HepG2 (cell line): ENCODE data around the gene TMC8. TPM values are rescaled to one million over a fixed set of nuclear protein-coding genes. Genes with fewer than 3 reads are reported as not detected.

ENCODE experiments used
- ARID2 ChIP-seq: sonication (generic); formaldehyde crosslinking; IDR thresholded peaks from 2 replicates; pipeline ENCODE4 v1.8.1; 2022; ENCODE audit warnings: mild to moderate bottlenecking, missing genetic modification reagents, borderline replicate concordance
- FOXA3 ChIP-seq: IDR thresholded peaks from 2 replicates; pipeline ENCODE4 v1.6.1; 2016; ENCODE audit warnings: missing genetic modification reagents, missing compliant biosample characterization
- GATAD1 ChIP-seq: IDR thresholded peaks from 2 replicates; pipeline ENCODE4 v1.6.1; 2016; ENCODE audit warnings: missing genetic modification reagents, missing compliant biosample characterization
- IKZF1 ChIP-seq: fragments of 450-650 bp; IDR thresholded peaks from 2 replicates; pipeline ENCODE4 v1.7.1; 2016
- KLF11 ChIP-seq: IDR thresholded peaks from 2 replicates; pipeline ENCODE4 v1.6.1; 2016; ENCODE audit warnings: missing compliant biosample characterization
- MAFK ChIP-seq, 2 experiments: IDR thresholded peaks in 1 of 2; conservative IDR thresholded peaks in 1 of 2; 2 replicates each; pipeline ENCODE4 v1.6.1; 2011; ENCODE audit warnings: improper control_type of control experiment in 2 of 2, low read length in 2 of 2
- MED8 ChIP-seq: sonication (generic); formaldehyde crosslinking; IDR thresholded peaks from 2 replicates; pipeline ENCODE4 v1.8.1; 2023; ENCODE audit warnings: mild to moderate bottlenecking, missing genetic modification reagents; ENCODE audit not compliant: insufficient replicate concordance
- NR2F6 ChIP-seq, 2 experiments: IDR thresholded peaks; 2 replicates each; pipeline ENCODE4 v1.6.1; 2016; ENCODE audit warnings: antibody characterized with exemption in 1 of 2, mild to moderate bottlenecking in 1 of 2
- TSC22D2 ChIP-seq: sonication (generic); formaldehyde crosslinking; IDR thresholded peaks from 2 replicates; pipeline ENCODE4 v1.5.1; 2020; ENCODE audit warnings: missing genetic modification reagents, mild to moderate bottlenecking, borderline replicate concordance
- ZBTB38 ChIP-seq: sonication (generic); formaldehyde crosslinking; IDR thresholded peaks from 2 replicates; pipeline ENCODE4 v1.5.1; 2020; ENCODE audit warnings: mild to moderate bottlenecking, missing genetic modification reagents
- ZC3H4 ChIP-seq: sonication (generic); formaldehyde crosslinking; IDR thresholded peaks from 2 replicates; pipeline ENCODE4 v1.4.0; 2020; ENCODE audit warnings: missing genetic modification reagents, borderline replicate concordance
- ZFAT ChIP-seq: sonication (generic); formaldehyde crosslinking; conservative IDR thresholded peaks from 2 replicates; pipeline ENCODE4 v1.8.1; 2023; ENCODE audit warnings: missing genetic modification reagents, inconsistent platforms
- ZNF205 ChIP-seq: IDR thresholded peaks from 2 replicates; pipeline ENCODE4 v1.6.1; 2018; ENCODE audit warnings: missing biosample characterization, missing genetic modification reagents
- ZNF282 ChIP-seq: fragments of 450-650 bp; IDR thresholded peaks from 2 replicates; pipeline ENCODE4 v1.6.1; 2018; ENCODE audit not compliant: partially characterized antibody
- ZNF33A ChIP-seq: sonication (generic); formaldehyde crosslinking; IDR thresholded peaks from 2 replicates; pipeline ENCODE4 v1.5.1; 2020; ENCODE audit warnings: missing genetic modification reagents, mild to moderate bottlenecking, moderate library complexity, borderline replicate concordance
- ZNF782 ChIP-seq: sonication (generic); formaldehyde crosslinking; IDR thresholded peaks from 2 replicates; pipeline ENCODE4 v1.4.0; 2020; ENCODE audit warnings: missing genetic modification reagents, mild to moderate bottlenecking, borderline replicate concordance
- polyA plus RNA-seq, 8 experiments: library from polyadenylated mRNA; depleted of rRNA in 3 of 8; stranded (reverse) in 7 of 8; unstranded in 1 of 8; fragments of >200 nt; fragmentation: Illumina TruSeq in 4 of 8; extraction: Trizol in 4 of 8; gene quantifications; 2 replicates each; pipeline versions ENCODE4 v1.2.1 to v1.2.3, GENCODE V29; 2011 to 2016; ENCODE audit warnings: low read depth in 4 of 8, missing spikeins in 1 of 8, mixed read lengths in 1 of 8; ENCODE audit not compliant: insufficient read depth in 1 of 8
- total RNA-seq, 5 experiments: library from RNA; depleted of rRNA; stranded (reverse); fragments of >200 nt; fragmentation: Illumina TruSeq; extraction: Trizol; gene quantifications; 2 replicates each; pipeline ENCODE4 v1.2.3, GENCODE V29; 2016; ENCODE audit warnings: low read depth in 1 of 5
- TF ChIP-seq, protein P1 (sequence below): sonication (generic); formaldehyde crosslinking; IDR thresholded peaks from 2 replicates; pipeline ENCODE4 v1.4.0; 2020; ENCODE audit warnings: missing genetic modification reagents
- TF ChIP-seq, protein P2 (sequence below): sonication (generic); formaldehyde crosslinking; IDR thresholded peaks from 2 replicates; pipeline ENCODE4 v1.5.0; 2020; ENCODE audit warnings: missing genetic modification reagents
- TF ChIP-seq, protein P3 (sequence below): sonication (generic); formaldehyde crosslinking; IDR thresholded peaks from 2 replicates; pipeline ENCODE4 v1.4.0; 2020; ENCODE audit warnings: missing genetic modification reagents
- TF ChIP-seq, protein P4 (sequence below): sonication (generic); formaldehyde crosslinking; IDR thresholded peaks from 2 replicates; pipeline ENCODE4 v1.5.0; 2020; ENCODE audit warnings: mild to moderate bottlenecking, missing genetic modification reagents, moderate library complexity
- TF ChIP-seq, protein P5 (sequence below): sonication (generic); formaldehyde crosslinking; IDR thresholded peaks from 2 replicates; pipeline ENCODE4 v1.8.1; 2023; ENCODE audit warnings: missing genetic modification reagents, inconsistent platforms, borderline replicate concordance

TMC8 gene
- total and polyA plus RNA-seq, 2 of the 13 experiments (the other 11 are each of a cell fraction or from before 2014, with no cell fraction given) = 0.53 to 7.8 TPM

DNA sequence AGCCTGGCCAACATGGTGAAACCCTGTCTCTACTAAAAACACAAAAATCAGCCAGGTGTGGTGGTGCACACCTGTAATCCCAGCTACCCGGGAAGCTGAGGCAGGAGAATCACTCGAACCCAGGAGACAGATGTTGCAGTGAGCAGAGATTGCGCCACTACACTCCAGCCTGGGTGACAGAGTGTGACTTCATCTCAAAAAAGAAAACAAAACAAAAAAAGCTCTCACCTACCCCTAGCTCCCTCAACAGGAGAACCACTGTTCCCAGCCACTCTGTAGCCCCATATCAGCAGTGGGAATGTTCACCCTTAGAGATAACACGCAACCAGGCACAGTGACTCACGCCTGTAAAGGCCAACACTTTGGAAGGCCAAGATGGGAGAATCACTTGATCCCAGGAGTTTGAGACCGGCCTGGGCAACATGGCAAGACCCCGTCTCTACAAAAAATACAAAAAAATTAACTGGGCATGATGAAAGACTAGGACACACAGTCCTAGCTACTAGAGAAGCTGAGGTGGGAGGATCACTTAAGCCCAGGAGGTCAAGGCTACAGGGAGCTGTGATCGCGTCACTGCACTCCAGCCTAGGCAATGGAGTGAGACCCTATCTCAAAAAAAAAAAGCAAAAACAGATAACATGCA, 5.4 kb downstream of the TMC8 start (continued):
- TF ChIP-seq, protein P1, sequence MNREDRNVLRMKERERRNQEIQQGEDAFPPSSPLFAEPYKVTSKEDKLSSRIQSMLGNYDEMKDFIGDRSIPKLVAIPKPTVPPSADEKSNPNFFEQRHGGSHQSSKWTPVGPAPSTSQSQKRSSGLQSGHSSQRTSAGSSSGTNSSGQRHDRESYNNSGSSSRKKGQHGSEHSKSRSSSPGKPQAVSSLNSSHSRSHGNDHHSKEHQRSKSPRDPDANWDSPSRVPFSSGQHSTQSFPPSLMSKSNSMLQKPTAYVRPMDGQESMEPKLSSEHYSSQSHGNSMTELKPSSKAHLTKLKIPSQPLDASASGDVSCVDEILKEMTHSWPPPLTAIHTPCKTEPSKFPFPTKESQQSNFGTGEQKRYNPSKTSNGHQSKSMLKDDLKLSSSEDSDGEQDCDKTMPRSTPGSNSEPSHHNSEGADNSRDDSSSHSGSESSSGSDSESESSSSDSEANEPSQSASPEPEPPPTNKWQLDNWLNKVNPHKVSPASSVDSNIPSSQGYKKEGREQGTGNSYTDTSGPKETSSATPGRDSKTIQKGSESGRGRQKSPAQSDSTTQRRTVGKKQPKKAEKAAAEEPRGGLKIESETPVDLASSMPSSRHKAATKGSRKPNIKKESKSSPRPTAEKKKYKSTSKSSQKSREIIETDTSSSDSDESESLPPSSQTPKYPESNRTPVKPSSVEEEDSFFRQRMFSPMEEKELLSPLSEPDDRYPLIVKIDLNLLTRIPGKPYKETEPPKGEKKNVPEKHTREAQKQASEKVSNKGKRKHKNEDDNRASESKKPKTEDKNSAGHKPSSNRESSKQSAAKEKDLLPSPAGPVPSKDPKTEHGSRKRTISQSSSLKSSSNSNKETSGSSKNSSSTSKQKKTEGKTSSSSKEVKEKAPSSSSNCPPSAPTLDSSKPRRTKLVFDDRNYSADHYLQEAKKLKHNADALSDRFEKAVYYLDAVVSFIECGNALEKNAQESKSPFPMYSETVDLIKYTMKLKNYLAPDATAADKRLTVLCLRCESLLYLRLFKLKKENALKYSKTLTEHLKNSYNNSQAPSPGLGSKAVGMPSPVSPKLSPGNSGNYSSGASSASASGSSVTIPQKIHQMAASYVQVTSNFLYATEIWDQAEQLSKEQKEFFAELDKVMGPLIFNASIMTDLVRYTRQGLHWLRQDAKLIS (CRISPR knock-in tag) = no peak
- TF ChIP-seq ZNF782 (CRISPR knock-in tag) = no peak
- no peak for TF ChIP-seq ZC3H4 (CRISPR knock-in tag)
- TF ChIP-seq ZNF205 (CRISPR knock-in tag) = no peak
- TF ChIP-seq KLF11 (CRISPR knock-in tag) = no peak
- TF ChIP-seq, protein P2, sequence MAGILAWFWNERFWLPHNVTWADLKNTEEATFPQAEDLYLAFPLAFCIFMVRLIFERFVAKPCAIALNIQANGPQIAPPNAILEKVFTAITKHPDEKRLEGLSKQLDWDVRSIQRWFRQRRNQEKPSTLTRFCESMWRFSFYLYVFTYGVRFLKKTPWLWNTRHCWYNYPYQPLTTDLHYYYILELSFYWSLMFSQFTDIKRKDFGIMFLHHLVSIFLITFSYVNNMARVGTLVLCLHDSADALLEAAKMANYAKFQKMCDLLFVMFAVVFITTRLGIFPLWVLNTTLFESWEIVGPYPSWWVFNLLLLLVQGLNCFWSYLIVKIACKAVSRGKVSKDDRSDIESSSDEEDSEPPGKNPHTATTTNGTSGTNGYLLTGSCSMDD (CRISPR knock-in tag) = no peak
- TF ChIP-seq MED8 (CRISPR knock-in tag) = no peak
- no peak for TF ChIP-seq MAFK (conservative IDR thresholded peaks at IDR 0.05 in 1 of 2, IDR thresholded peaks at IDR 0.05 in 1 of 2; ENCODE audit: low read length in 2 of 2)
- TF ChIP-seq ZNF282 = no peak
- TF ChIP-seq FOXA3 (CRISPR knock-in tag) = no peak
- no peak for TF ChIP-seq ARID2 (CRISPR knock-in tag)
- no peak; the same call in 1 of the 2 replicates for TF ChIP-seq NR2F6 (IDR thresholded peaks at IDR 0.05)
- TF ChIP-seq NR2F6 (CRISPR knock-in tag; IDR thresholded peaks at IDR 0.05) = peak; percentile 53
- no peak for TF ChIP-seq TSC22D2 (CRISPR knock-in tag)
- no peak for TF ChIP-seq IKZF1
- TF ChIP-seq, protein P3, sequence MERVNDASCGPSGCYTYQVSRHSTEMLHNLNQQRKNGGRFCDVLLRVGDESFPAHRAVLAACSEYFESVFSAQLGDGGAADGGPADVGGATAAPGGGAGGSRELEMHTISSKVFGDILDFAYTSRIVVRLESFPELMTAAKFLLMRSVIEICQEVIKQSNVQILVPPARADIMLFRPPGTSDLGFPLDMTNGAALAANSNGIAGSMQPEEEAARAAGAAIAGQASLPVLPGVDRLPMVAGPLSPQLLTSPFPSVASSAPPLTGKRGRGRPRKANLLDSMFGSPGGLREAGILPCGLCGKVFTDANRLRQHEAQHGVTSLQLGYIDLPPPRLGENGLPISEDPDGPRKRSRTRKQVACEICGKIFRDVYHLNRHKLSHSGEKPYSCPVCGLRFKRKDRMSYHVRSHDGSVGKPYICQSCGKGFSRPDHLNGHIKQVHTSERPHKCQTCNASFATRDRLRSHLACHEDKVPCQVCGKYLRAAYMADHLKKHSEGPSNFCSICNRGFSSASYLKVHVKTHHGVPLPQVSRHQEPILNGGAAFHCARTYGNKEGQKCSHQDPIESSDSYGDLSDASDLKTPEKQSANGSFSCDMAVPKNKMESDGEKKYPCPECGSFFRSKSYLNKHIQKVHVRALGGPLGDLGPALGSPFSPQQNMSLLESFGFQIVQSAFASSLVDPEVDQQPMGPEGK (CRISPR knock-in tag) = 0 out of 2 replicates have a peak, but pooled peaks have one; percentile 21
- TF ChIP-seq, protein P4, sequence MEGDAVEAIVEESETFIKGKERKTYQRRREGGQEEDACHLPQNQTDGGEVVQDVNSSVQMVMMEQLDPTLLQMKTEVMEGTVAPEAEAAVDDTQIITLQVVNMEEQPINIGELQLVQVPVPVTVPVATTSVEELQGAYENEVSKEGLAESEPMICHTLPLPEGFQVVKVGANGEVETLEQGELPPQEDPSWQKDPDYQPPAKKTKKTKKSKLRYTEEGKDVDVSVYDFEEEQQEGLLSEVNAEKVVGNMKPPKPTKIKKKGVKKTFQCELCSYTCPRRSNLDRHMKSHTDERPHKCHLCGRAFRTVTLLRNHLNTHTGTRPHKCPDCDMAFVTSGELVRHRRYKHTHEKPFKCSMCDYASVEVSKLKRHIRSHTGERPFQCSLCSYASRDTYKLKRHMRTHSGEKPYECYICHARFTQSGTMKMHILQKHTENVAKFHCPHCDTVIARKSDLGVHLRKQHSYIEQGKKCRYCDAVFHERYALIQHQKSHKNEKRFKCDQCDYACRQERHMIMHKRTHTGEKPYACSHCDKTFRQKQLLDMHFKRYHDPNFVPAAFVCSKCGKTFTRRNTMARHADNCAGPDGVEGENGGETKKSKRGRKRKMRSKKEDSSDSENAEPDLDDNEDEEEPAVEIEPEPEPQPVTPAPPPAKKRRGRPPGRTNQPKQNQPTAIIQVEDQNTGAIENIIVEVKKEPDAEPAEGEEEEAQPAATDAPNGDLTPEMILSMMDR (CRISPR knock-in tag) = 0 out of 2 replicates have a peak, but pooled peaks have one; percentile 3
- no peak for TF ChIP-seq ZFAT (CRISPR knock-in tag)
- TF ChIP-seq ZBTB38 (CRISPR knock-in tag) = no peak
- no peak for TF ChIP-seq ZNF33A (CRISPR knock-in tag)
- TF ChIP-seq, protein P5, sequence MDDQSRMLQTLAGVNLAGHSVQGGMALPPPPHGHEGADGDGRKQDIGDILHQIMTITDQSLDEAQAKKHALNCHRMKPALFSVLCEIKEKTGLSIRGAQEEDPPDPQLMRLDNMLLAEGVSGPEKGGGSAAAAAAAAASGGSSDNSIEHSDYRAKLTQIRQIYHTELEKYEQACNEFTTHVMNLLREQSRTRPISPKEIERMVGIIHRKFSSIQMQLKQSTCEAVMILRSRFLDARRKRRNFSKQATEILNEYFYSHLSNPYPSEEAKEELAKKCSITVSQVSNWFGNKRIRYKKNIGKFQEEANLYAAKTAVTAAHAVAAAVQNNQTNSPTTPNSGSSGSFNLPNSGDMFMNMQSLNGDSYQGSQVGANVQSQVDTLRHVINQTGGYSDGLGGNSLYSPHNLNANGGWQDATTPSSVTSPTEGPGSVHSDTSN = no peak
- no peak for TF ChIP-seq GATAD1 (CRISPR knock-in tag)
